HEK293 (cell line): Measurements from ENCODE around the gene EPHB1.

Experiments used
- CTCF ChIA-PET: fragments of 350-600 bp; formaldehyde crosslinking; extraction: SDS; loops from one replicate; lab custom pipeline; 2021; ENCODE audit warnings: antibody characterized with exemption; lab: Yijun Ruan, JAX
- POLR2A ChIA-PET: fragments of 300-600 bp; formaldehyde crosslinking; extraction: SDS; loops from one replicate; lab custom pipeline; 2020; ENCODE audit warnings: antibody characterized with exemption, inconsistent platforms; lab: Yijun Ruan, JAX
- H3K27ac ChIP-seq: fragments of 200-500 bp; sonication (Bioruptor generic); 2 replicates; pipeline ENCODE4 v1.5.1; 2014; ENCODE audit warnings: low read depth, low read length, control low read depth, inconsistent platforms; ENCODE audit errors: extremely low read depth
- H3K36me3 ChIP-seq, 2 experiments: fragments of 200-500 bp in 1 of 2; sonication (Bioruptor generic) in 1 of 2; 1 replicate in 1 of 2; 2 replicates in 1 of 2; pipeline ENCODE4 v1.5.1; 2014 to 2017; ENCODE audit warnings: inconsistent platforms in 2 of 2, low read length in 2 of 2; ENCODE audit not compliant: control insufficient read depth in 2 of 2, insufficient read depth in 1 of 2
- H3K4me1 ChIP-seq: fragments of 200-500 bp; sonication (Bioruptor generic); 2 replicates; pipeline ENCODE4 v1.5.1; 2014; ENCODE audit warnings: mild to moderate bottlenecking, low read length, inconsistent platforms; ENCODE audit not compliant: control insufficient read depth, insufficient read depth
- H3K4me3 ChIP-seq: 2 replicates; pipeline ENCODE4 v1.5.1; 2011; ENCODE audit warnings: low read depth, mild to moderate bottlenecking, control low read depth, low read length, moderate library complexity
- H3K9me3 ChIP-seq: fragments of 200-500 bp; sonication (Bioruptor generic); 2 replicates; pipeline ENCODE4 v1.5.1; 2014; ENCODE audit warnings: low read depth, low read length, inconsistent platforms; ENCODE audit not compliant: control insufficient read depth, insufficient read depth
- EGR2 ChIP-seq: fragments of 450-650 bp; formaldehyde crosslinking; IDR thresholded peaks from 2 replicates; pipeline ENCODE4 v1.5.1; 2016; ENCODE audit warnings: low read depth, missing biosample characterization, missing genetic modification characterization
- GLI2 ChIP-seq: fragments of 450-650 bp; formaldehyde crosslinking; IDR thresholded peaks from 2 replicates; pipeline ENCODE4; 2017; ENCODE audit warnings: missing biosample characterization, missing genetic modification characterization, low read depth, borderline replicate concordance
- MEIS1 ChIP-seq: sonication (generic); formaldehyde crosslinking; IDR thresholded peaks from 2 replicates; pipeline ENCODE4 v1.8.1; 2022; ENCODE audit warnings: missing genetic modification reagents, mild to moderate bottlenecking, borderline replicate concordance
- MYNN ChIP-seq: fragments of 450-650 bp; formaldehyde crosslinking; IDR thresholded peaks from 2 replicates; pipeline ENCODE4 v1.5.1; 2016; ENCODE audit warnings: missing biosample characterization, missing genetic modification characterization, borderline replicate concordance
- PRDM4 ChIP-seq: fragments of 450-650 bp; formaldehyde crosslinking; IDR thresholded peaks from 2 replicates; pipeline ENCODE4 v1.5.1; 2017; ENCODE audit warnings: missing biosample characterization, missing genetic modification characterization
- RBAK ChIP-seq: fragments of 450-650 bp; formaldehyde crosslinking; IDR thresholded peaks from 2 replicates; pipeline ENCODE4 v1.5.1; 2016; ENCODE audit warnings: missing biosample characterization, missing genetic modification characterization
- SP7 ChIP-seq: fragments of 450-650 bp; formaldehyde crosslinking; IDR thresholded peaks from 2 replicates; pipeline ENCODE4 v1.5.1; 2016; ENCODE audit warnings: missing biosample characterization, missing genetic modification characterization
- ZBTB49 ChIP-seq: fragments of 450-650 bp; formaldehyde crosslinking; IDR thresholded peaks from 2 replicates; pipeline ENCODE4 v1.5.1; 2016; ENCODE audit warnings: missing biosample characterization, missing genetic modification characterization, low read depth
- ZBTB8A ChIP-seq: fragments of 450-650 bp; formaldehyde crosslinking; IDR thresholded peaks from 2 replicates; pipeline ENCODE4 v1.5.1; 2016; ENCODE audit warnings: missing biosample characterization, missing genetic modification characterization
- ZNF174 ChIP-seq: fragments of 450-650 bp; formaldehyde crosslinking; IDR thresholded peaks from 2 replicates; pipeline ENCODE4 v1.5.0; 2017; ENCODE audit warnings: missing biosample characterization, mild to moderate bottlenecking, missing genetic modification characterization
- ZNF19 ChIP-seq: fragments of 450-650 bp; formaldehyde crosslinking; IDR thresholded peaks from 2 replicates; pipeline ENCODE4; 2016; ENCODE audit warnings: missing biosample characterization, missing genetic modification characterization, low read depth
- ZNF202 ChIP-seq: fragments of 450-650 bp; formaldehyde crosslinking; IDR thresholded peaks from 2 replicates; pipeline ENCODE4 v1.5.1; 2016; ENCODE audit warnings: missing biosample characterization, missing genetic modification characterization, borderline replicate concordance
- ZNF239 ChIP-seq: fragments of 450-650 bp; formaldehyde crosslinking; IDR thresholded peaks from 2 replicates; pipeline ENCODE4 v1.5.1; 2016; ENCODE audit warnings: missing biosample characterization, missing genetic modification characterization
- ZNF292 ChIP-seq: fragments of 450-650 bp; formaldehyde crosslinking; IDR thresholded peaks from 2 replicates; pipeline ENCODE4 v1.5.1; 2016; ENCODE audit warnings: low read depth, missing biosample characterization, missing genetic modification characterization, borderline replicate concordance
- ZNF580 ChIP-seq: fragments of 450-650 bp; formaldehyde crosslinking; IDR thresholded peaks from 2 replicates; pipeline ENCODE4 v1.5.1; 2016; ENCODE audit warnings: missing biosample characterization, missing genetic modification characterization
- ZNF596 ChIP-seq: fragments of 450-650 bp; IDR thresholded peaks from 2 replicates; pipeline ENCODE4 v1.5.0; 2018; ENCODE audit warnings: missing biosample characterization, mild to moderate bottlenecking, missing genetic modification characterization, moderate library complexity
- ZNF830 ChIP-seq: fragments of 450-650 bp; IDR thresholded peaks from 2 replicates; pipeline ENCODE4 v1.5.0; 2018; ENCODE audit warnings: missing biosample characterization, missing genetic modification characterization, low read depth, mild to moderate bottlenecking, moderate library complexity
- ZNF843 ChIP-seq: fragments of 450-650 bp; formaldehyde crosslinking; IDR thresholded peaks from 2 replicates; pipeline ENCODE4 v1.5.1; 2016; ENCODE audit warnings: missing biosample characterization, missing genetic modification characterization
- ZSCAN18 ChIP-seq: fragments of 450-650 bp; formaldehyde crosslinking; IDR thresholded peaks from 2 replicates; pipeline ENCODE4 v1.5.1; 2016; ENCODE audit warnings: missing biosample characterization, missing genetic modification characterization
- ZSCAN23 ChIP-seq: fragments of 450-650 bp; formaldehyde crosslinking; IDR thresholded peaks from 2 replicates; pipeline ENCODE4 v1.5.1; 2016; ENCODE audit warnings: missing biosample characterization, missing genetic modification characterization

The EPHB1 gene

GRCh38 chr3:135218304-135218703 lies 423.2 kb downstream of the EPHB1 start:
- Histone ChIP-seq H3K4me1 (no peaks in the 10 kb centered on the region), H3K36me3 (no peaks in the 10 kb centered on the region), H3K9me3 (no peaks in the 10 kb centered on the region), H3K4me3 (no peak overlapping the region), H3K27ac (no peak overlapping the region)
- ChIA-PET CTCF (no interaction called here), POLR2A (no interaction called here)
- TF ChIP-seq ZNF843 (tag by site-specific recombination) (no peak), ZNF292 (no peak), EGR2 (tag by site-specific recombination) (no peak)

GRCh38 chr3:135218782-135219181 lies 423.7 kb downstream of the EPHB1 start:
- no peaks in the 10 kb centered on the region for H3K4me1 ChIP-seq
- ChIA-PET POLR2A (no interaction called here), CTCF (no interaction called here)
- H3K4me3 ChIP-seq: no peak overlapping the region
- H3K27ac ChIP-seq: no peak overlapping the region
- no peak for TF ChIP-seq SP7 (tag by site-specific recombination)
- no peak for TF ChIP-seq ZSCAN23
- TF ChIP-seq ZNF202 (tag by site-specific recombination): no peak
- TF ChIP-seq MYNN: no peak
- no peak for TF ChIP-seq PRDM4 (tag by site-specific recombination)
- TF ChIP-seq ZNF580 (tag by site-specific recombination): no peak
- TF ChIP-seq MEIS1 (CRISPR knock-in tag): no peak
- no peaks in the 10 kb centered on the region for H3K9me3 ChIP-seq
- H3K36me3 ChIP-seq: no peaks in the 10 kb centered on the region

- H3K4me3 ChIP-seq: no peak overlapping the region
- ChIA-PET POLR2A (no interaction called here), CTCF (no interaction called here)
- H3K27ac ChIP-seq: no peak overlapping the region
- H3K9me3 ChIP-seq: no peaks in the 10 kb centered on the region
- H3K36me3 ChIP-seq: no peaks in the 10 kb centered on the region
- H3K4me1 ChIP-seq: no peaks in the 10 kb centered on the region
- TF ChIP-seq ZSCAN18 (tag by site-specific recombination) (no peak), ZNF174 (no peak), ZNF19 (tag by site-specific recombination) (no peak), RBAK (tag by site-specific recombination) (no peak), ZNF830 (no peak), GLI2 (tag by site-specific recombination) (no peak)
Measured at GRCh38 chr3:135224815-135225362, 429.8 kb downstream of the EPHB1 start.

- POLR2A ChIA-PET: no interaction called here
- H3K36me3 ChIP-seq: no peaks in the 10 kb centered on the region
- no peaks in the 10 kb centered on the region for H3K9me3 ChIP-seq
- no peak overlapping the region for H3K4me3 ChIP-seq
- no peak overlapping the region for H3K27ac ChIP-seq
- no peaks in the 10 kb centered on the region for H3K4me1 ChIP-seq
- CTCF ChIA-PET: no interaction called here
- TF ChIP-seq ZBTB49: no peak
- no peak for TF ChIP-seq ZNF239 (tag by site-specific recombination)
- TF ChIP-seq ZNF596: no peak
- no peak for TF ChIP-seq ZBTB8A (tag by site-specific recombination)
Measured at GRCh38 chr3:135226057-135226456, 431.0 kb downstream of the EPHB1 start.
